ENCODE data around the gene RDX. TPM values are rescaled to one million over a fixed set of nuclear protein-coding genes. Genes with fewer than 3 reads are reported as not detected.
"Not testable (repeated sequence)": the region's sequence is repeated elsewhere in the genome, so short reads cannot be mapped to it uniquely, and the experiment has no call there.

Gene RDX
- total RNA-seq, 1 donor from 2014 or later, result 105 TPM

DNA sequence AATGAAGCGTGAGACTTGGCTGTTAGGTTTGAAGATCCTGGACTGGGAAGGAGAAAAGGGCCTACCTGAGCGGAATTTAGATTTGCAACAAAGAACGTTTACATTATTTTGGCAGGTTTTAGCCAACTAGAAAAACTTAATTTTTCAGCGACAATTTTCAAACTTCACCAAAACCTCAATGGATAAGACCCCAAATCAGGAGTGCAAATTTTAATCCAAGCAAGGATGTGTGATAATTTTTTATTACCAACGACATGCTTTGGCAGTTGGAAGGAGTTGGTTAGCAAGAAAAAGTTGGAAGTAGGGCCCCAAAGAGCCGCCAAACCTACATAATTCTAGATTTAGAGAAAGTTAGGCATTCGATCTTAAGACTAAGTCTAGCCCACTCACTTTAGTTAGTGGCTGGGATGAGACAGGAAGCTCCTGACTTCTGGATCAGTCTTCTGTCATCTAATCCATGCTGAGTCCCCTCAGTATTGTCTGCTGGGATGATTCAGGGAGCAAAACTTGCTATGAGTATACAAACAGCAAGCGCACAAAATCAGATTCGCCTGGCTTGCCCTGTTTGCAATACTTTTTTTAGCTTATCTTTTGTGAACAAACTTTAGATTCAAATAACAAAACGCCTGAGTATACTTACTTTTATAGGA is 787 bp upstream of the RDX start:
- H3K27ac ChIP-seq, result peak overlapping the region; percentile 75 to 95
- no peaks in the 10 kb centered on the region for H3K36me3 ChIP-seq
- no peaks in the 10 kb centered on the region for H3K27me3 ChIP-seq
- intact Hi-C loops (cut with DNase I), result loop anchor here (5.0 to 10.0 kb wide), 5 partner anchors 80 to 418 kb away; partner anchors contain the start of genes ARHGAP20 and ZC3H12C
- DNase-seq (ENCODE audit: low spot score in 2 of 2), result no peak
- no peaks in the 10 kb centered on the region for H3K9me3 ChIP-seq
- H3K4me1 ChIP-seq, result peaks cover 5 to 12% of the 10 kb centered on the region in 2 donors
- H3K4me3 ChIP-seq, result peak overlapping the region; percentile 83 to 95
- TF ChIP-seq, protein P1, sequence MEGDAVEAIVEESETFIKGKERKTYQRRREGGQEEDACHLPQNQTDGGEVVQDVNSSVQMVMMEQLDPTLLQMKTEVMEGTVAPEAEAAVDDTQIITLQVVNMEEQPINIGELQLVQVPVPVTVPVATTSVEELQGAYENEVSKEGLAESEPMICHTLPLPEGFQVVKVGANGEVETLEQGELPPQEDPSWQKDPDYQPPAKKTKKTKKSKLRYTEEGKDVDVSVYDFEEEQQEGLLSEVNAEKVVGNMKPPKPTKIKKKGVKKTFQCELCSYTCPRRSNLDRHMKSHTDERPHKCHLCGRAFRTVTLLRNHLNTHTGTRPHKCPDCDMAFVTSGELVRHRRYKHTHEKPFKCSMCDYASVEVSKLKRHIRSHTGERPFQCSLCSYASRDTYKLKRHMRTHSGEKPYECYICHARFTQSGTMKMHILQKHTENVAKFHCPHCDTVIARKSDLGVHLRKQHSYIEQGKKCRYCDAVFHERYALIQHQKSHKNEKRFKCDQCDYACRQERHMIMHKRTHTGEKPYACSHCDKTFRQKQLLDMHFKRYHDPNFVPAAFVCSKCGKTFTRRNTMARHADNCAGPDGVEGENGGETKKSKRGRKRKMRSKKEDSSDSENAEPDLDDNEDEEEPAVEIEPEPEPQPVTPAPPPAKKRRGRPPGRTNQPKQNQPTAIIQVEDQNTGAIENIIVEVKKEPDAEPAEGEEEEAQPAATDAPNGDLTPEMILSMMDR (IDR thresholded peaks at IDR 0.05), result no peak

DNA sequence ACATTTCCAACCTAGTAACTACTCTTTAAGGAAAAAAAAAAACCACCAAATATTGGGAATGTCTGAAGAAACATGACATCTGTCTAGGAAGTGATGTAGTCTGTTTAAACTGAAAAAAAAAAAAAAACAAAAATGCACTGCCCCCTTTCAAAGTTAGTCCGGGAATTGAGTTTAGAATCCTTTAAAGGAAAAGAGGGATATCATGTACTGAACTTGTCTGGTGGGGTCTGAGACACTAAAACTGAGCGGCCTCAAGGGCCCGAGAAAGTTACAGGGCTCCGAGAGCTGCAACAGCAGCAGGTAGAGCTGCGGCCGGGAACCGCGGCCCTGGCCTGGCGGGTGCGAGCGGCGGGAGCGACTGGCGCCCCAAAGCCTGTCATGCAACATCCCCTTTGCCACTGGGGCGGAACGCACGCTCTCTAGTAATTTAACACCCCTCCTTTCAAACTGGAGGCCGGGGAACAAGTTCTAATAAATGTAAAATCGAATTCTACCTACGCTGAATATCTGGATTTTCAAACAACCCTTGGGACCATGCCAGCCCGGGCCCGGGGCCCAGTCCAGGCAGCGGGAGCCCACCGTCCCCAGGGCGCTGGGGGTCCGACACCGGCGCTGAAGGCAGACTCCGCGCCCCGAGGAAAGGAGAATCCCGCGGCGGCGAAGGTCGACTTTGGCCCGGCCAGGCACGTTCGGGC is 736 bp downstream of the RDX start:
- DNase-seq (ENCODE audit: low spot score in 2 of 2), result peak in 1 of 2 donors; percentile 71
- H3K36me3 ChIP-seq, result no peaks in the 10 kb centered on the region
- no peaks in the 10 kb centered on the region for H3K9me3 ChIP-seq
- H3K27me3 ChIP-seq, result no peaks in the 10 kb centered on the region
- TF ChIP-seq, protein P1 (IDR thresholded peaks at IDR 0.05), result no peak
- H3K4me1 ChIP-seq, result peaks cover 5 to 18% of the 10 kb centered on the region in 2 donors
- intact Hi-C loops (cut with DNase I), result loop anchor here (1.0 to 10.0 kb wide), 6 partner anchors 82 to 419 kb away; partner anchors contain the start of genes ARHGAP20, FDX1 and ZC3H12C
- H3K4me3 ChIP-seq, result peak overlapping the region; percentile 83 to 95
- peak overlapping the region; percentile 87 to 95 for H3K27ac ChIP-seq

DNA sequence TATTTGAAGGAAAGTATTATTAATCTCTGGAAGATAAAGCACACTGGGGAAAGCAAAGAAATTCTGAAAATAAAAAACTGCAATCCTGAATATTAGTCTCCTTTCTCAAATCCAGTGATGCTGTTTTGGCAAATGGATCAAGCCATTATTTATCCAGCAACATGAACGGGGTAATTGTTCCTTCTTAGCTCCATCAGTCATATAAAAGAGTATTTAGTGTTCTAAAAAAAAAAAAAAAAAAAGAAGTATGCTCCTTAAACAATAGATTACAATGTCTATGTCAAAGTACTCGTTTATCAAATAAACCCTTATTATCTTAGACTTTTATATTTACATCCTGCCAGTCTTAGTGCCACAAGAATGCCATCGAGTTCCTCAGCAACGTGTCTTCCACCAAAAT is 1.3 kb downstream of the RDX start:
- no peak for DNase-seq (ENCODE audit: low spot score in 2 of 2)
- H3K4me1 ChIP-seq, result peaks cover 5 to 18% of the 10 kb centered on the region in 2 donors
- intact Hi-C loops (cut with DNase I), result loop anchor here (5.0 to 10.0 kb wide), 5 partner anchors 82 to 420 kb away; partner anchors contain the start of genes ARHGAP20 and ZC3H12C
- TF ChIP-seq, protein P1 (IDR thresholded peaks at IDR 0.05), result no peak
- H3K27me3 ChIP-seq, result no peaks in the 10 kb centered on the region
- no peaks in the 10 kb centered on the region for H3K36me3 ChIP-seq
- peak overlapping the region in 1 of 2 donors; percentile 87 for H3K27ac ChIP-seq
- H3K4me3 ChIP-seq, result peak overlapping the region; percentile 83 to 95
- H3K9me3 ChIP-seq, result no peaks in the 10 kb centered on the region

DNA sequence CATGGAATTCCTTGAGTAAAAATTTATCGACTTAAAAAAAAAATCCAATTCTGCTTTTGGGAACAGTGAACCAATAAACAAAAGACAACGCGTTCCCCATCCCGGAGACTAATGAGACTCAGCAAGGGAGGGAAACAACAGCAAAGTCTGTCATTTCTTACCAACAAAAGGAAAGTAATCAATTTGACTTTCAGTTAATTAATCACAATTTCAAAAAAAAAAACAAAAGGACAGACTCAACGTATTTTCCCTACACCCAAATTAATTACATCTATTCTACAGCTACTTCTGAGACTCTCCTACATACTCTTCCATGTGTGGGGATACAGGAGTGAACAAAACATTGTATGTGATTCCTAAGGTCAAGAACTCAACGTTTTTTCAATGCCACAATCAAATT is 1.9 kb downstream of the RDX start:
- TF ChIP-seq, protein P1 (IDR thresholded peaks at IDR 0.05), result no peak
- Histone ChIP-seq H3K27me3 (no peaks in the 10 kb centered on the region), H3K4me1 (peaks cover 5 to 18% of the 10 kb centered on the region in 2 donors), H3K4me3 (peak overlapping the region; percentile 83 to 95), H3K27ac (no peak overlapping the region), H3K36me3 (no peaks in the 10 kb centered on the region), H3K9me3 (no peaks in the 10 kb centered on the region)
- no peak for DNase-seq (ENCODE audit: low spot score in 2 of 2)
- intact Hi-C loops (cut with DNase I), result loop anchor here (10.0 kb wide), 2 partner anchors 290 to 420 kb away; partner anchors contain the start of gene ARHGAP20

DNA sequence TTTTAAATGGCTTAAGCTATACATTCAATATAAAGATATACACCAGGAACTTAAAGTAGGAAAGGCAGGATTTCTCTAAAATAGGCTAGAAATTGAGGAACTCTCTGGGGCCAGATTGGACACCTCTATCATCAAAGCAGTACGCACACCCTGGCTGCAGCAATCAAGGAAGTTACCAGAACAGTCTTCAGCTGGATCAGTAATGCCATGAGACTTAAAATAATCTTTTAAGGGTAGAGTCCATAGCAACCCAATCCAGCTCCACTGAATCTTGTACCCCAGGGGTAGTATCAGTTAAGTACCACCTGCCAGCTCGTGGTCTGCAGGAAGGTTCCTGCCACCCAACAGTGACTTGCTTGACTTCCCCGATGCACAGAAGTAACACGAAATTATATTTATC is 3.0 kb downstream of the RDX start:
- peak overlapping the region in 1 of 2 donors; percentile 6 for H3K4me3 ChIP-seq
- no peaks in the 10 kb centered on the region for H3K27me3 ChIP-seq
- no peaks in the 10 kb centered on the region for H3K36me3 ChIP-seq
- TF ChIP-seq, protein P1 (IDR thresholded peaks at IDR 0.05), result no peak
- intact Hi-C loops (cut with DNase I), result loop anchor here (10.0 kb wide), 2 partner anchors 289 to 421 kb away; partner anchors contain the start of gene ARHGAP20
- DNase-seq (ENCODE audit: low spot score in 2 of 2), result no peak
- no peak overlapping the region for H3K27ac ChIP-seq
- peaks cover 5 to 18% of the 10 kb centered on the region in 2 donors for H3K4me1 ChIP-seq
- H3K9me3 ChIP-seq, result no peaks in the 10 kb centered on the region

DNA sequence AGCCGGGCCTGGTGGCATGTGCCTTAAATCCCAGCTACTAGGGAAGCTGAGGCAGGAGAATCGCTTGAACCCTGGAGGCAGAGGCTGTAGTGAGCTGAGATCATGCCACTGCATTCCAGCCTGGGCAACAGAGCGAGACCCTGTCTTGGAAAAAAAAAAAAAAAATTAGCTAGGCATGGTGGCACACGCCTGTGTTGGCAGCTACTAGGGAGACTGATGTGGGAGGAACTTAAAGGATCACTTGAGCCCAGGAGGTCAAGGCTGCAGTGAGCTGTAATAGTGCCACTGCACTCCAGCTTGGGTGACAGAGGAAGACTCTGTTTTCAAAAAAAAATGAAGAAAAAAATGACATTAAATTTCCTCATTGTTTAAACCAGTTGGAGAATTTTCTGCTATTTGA is 4.3 kb downstream of the RDX start:
- peaks cover 5 to 20% of the 10 kb centered on the region in 2 donors for H3K4me1 ChIP-seq
- not testable (repeated sequence) for DNase-seq (ENCODE audit: low spot score in 2 of 2); H3K27ac ChIP-seq; H3K9me3 ChIP-seq; H3K27me3 ChIP-seq; H3K36me3 ChIP-seq; H3K4me3 ChIP-seq
- intact Hi-C loops (cut with DNase I), result loop anchor here (10.0 kb wide), 2 partner anchors 287 to 423 kb away; partner anchors contain the start of gene ARHGAP20
